NCI-H524 (cell line): ENCODE measurements around the gene SYNPR.

Experiments used
- DNase-seq, 2 experiments: peaks; one replicate each; lab custom pipeline; 2025; lab: John Stamatoyannopoulos, UW

Gene SYNPR

DNA sequence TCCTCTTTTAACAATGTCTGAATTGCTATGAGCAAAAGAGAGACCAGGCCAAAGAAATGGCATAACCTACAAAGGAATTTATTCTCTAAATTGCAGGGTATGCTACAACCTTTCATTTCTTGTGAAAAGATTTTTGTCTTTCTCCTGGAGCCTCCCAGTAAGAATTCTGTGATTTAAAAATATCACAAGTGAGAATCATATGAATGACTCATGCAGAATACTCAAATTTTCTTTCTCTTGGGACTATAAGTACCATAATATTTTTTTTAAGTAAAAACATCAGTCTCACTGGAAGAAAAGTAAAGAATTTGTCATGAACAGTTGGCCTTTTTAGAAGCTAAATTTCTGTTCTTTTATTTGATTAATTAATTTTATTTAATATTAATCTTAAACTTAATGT, 26.3 kb downstream of the SYNPR start:
- DNase-seq = no peak

DNA sequence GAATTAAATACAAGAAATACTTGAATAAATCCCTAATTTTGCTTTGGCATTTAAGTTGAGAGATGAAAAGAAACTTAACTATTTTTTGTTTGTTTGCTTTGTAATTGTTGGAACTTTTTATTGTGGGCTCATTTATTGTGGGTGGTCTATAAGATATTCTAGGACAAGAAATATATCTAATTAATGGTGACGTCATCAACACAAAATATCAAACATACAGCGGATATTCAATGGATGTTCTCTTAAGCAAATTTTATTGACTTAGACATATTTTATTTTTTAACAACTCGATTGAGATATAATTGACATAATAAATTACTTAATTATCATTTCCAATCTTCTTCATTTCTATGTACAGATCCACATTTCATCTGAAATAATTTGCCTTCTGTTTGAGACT, 30.0 kb downstream of the SYNPR start:
- no peak for DNase-seq

DNA sequence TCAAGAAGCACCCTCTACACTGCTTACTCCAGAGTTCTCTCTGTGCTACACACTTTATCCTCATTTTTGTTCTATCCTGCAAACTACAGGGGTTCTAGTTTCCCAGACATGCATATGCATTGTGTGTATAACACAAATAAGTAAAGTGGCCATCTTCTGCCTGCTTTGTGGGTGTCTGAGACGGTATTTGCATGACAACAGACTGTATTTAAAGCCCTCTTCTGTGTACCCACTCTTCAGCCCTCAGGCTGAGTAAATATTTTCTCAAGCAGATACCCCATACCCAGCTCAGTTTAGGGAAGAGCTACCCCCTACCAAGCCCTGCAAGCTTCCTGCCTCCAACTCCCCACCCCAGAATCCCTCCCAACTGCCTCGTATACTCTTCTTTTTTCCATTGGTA, 31.7 kb downstream of the SYNPR start:
- DNase-seq = no peak

DNA sequence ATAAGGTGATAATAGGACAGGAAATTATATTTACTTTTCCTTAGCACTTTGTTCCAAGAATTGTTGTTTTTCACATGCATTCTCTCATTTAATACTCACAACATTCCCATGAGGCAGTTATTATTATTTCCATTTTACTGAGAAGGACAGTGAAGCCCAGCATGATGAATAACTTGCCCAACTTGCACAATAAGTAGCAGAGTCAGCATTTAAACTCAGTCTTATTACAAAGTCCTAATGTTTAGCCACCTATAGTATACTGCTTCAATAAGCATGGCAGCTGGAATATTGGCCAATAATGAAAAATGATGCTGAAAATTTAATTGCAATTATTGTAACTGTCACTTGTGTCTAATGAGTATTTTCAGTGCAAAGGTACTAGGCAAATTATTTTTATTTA, 45.7 kb downstream of the SYNPR start:
- no peak for DNase-seq

DNA sequence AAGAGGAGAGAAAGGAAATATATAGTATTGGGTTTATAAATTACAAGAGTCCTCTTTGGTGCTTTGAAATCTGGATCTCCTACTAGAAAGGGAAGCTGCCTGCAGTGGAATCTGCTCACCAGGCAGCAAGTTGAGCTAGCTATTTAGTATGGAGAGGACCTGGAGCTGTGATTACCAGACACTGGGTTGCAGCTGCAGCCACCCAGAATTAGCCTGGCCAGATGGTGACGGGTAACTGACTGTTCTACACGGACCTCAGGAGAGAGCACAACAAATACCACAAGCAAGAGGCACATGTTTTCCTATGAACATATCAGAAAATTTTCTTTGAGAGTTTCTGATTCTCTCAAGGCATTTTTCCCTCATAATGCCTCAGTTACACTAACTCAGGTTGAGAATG, 46.5 kb downstream of the SYNPR start:
- peak; percentile 26 to 72 for DNase-seq

DNA sequence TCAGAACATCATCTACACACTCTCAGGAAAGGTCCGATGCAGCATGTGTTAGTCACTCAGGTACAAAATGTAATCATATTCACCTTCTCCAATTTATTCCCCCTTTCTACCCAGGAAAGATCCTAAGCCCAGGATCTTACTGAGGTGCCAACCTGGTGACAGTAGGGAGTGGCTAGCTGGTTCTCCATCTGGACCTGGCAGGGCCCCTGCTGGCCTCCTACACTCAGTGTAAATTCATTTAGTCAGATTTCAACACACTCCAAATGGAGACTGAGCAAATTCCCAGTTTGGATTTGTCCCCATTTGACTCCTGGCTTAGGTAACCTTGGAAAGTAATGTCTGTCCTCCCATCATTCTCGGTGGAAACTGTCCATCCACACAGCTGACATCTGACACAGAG, 47.3 kb downstream of the SYNPR start:
- DNase-seq = peak in 1 of 2 experiments; percentile 48

DNA sequence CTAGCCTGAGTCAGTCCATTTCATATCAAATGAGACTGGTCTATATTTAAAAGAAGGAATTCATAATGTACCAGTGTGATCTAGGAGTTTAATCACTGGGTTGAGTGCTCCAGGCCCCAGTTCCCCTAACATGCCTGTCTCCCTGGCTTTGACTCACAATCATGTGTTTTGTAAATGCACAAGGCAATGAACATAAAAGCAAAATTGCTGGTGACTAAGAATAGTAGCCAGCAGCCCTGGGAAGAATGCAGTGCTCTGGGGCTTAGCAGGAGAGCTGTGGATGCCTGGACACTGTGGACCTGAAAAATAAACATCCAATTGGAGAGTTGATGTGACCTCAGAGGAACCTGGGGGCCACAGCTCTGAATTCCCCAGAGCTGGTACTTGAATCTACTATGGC, 50.3 kb downstream of the SYNPR start:
- DNase-seq = no peak

DNA sequence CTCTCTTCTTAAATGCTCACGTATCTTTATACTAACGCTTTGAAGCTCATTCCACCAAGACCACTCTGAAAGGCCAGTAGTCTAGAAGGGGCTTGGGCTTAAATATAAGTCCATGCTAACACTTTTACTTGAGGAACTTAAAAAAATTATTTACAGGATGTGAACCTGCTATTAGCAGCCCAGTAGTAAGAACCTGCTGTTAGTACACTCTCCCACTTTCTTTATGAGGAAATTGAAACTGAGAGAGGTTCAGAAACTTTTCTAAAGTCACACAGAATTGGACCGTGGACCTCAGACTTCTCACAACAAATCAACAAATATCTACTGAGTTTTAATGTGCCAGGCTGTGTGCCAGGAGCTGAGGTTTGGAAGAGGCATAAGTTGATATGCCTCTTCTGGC, 53.4 kb downstream of the SYNPR start:
- no peak for DNase-seq

DNA sequence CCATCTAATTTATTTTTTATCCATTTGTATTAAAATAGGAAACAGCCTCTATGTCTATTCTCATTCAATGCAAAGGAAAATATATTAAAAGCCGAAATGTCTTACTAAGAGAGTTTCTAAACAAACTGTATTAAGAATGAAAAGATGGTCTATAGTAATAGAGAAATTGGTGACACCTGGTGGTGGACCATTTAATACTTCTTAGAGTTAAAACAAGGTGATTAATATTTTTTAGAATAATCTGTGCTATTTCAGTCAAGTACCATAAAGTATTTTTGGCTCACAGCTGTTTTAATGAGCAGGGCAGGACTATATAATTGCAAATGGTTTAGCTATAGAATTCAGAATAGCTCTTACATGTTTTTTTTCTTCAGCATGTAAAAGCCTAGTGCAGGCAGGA, 55.7 kb downstream of the SYNPR start:
- DNase-seq = peak in 1 of 2 experiments; percentile 40

DNA sequence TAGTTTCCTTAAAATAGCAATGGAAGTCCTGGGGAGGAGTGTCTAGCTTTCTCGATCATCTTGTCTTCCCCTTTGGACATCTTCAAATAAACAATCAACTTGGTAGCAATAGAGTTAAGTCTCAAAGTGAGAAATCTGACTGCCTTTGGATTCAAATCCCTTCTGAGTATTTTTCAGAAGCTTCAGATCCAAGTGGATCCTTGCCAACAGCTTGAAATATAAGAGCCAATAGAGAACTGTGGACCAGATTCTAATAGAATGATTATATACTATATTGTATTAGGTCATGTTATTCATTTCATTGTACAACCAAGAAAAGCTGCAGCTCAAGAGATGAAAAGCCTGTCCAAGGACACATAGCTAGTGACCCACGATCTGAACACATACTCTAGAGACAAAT, 60.2 kb downstream of the SYNPR start:
- no peak for DNase-seq

DNA sequence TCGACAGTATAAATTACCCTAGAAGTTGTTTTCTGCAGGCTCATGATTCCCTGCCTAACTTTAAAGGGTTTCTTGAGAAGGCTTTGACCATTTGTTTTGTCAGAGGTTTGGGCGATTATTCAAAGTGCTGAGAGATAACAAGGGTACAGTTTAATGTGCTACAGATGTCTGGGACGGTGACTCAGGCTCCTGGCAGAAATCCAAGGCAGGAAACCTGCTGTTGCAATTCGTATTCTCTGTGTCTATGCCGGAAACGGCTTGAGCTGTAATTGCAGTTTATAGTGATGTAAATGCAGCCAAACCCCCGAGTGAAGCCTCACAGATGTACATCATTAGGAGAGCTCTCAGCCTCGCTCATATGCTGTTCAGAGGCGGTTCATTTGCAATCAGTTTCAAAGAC, 65.6 kb downstream of the SYNPR start:
- peak; percentile 93 to 98 for DNase-seq

DNA sequence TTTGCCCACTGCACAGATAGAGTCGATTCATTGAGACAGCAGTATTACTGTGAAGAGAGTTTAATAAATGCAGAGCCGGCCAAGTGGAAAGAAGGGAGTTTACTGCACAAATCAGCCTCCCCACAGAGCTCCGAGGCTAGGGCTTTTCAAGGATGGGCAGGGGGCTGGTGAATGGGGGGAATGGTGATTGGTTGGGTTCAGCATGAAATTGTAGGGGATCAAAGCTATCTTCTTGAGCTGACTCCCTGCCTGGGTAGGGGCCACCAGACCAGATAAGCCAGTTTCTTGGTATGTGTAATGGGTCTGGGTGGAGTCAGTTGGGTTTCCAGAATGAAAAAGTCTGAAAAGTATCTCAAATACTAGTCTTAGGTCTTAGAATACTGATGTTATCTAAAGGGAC, 66.6 kb downstream of the SYNPR start:
- no peak for DNase-seq

DNA sequence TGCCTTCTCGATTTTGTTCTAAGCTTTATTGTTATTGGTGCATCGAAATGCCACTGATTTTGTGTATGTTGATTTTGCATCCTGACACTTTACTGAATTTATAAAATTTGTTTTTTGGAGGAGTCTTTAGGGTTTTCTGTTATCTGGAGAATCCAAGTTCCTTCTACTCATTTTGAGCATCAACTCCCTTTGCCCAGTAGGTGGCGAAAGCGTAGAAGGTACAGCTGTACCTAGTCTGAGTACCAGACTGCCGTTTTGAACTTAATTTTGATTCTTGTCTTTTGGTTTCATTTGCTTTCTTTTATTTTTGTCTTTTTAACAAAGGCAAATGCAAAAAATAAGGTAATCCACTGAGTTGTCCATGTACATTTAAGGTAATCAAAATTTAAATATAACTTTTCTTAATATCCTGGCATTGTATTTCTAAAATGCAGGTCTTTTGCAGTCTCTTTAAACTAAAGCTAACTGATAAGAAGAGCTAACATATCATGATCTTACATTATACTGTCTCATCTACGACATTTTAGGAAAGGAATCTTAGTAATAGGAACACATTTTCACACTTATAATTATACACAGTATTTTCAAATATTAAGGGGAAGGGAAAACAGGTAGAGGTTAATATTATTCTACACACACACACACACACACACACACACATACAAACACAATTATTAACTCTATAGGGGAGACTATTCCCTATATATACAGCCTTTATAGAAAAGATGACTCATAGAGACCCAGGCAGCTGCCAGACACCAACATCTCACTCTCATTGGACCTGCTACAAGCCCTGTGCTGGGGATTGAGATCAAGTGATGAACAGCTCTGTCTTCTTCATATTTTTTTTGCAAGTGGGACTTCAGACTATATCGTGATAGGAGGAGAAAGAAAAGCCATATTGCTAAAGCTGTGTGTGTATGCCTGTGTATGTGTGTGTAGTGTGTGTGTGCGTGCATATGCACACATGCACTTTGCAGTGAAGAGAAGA, 71.8 kb downstream of the SYNPR start:
- DNase-seq = peak; percentile 36 to 62

DNA sequence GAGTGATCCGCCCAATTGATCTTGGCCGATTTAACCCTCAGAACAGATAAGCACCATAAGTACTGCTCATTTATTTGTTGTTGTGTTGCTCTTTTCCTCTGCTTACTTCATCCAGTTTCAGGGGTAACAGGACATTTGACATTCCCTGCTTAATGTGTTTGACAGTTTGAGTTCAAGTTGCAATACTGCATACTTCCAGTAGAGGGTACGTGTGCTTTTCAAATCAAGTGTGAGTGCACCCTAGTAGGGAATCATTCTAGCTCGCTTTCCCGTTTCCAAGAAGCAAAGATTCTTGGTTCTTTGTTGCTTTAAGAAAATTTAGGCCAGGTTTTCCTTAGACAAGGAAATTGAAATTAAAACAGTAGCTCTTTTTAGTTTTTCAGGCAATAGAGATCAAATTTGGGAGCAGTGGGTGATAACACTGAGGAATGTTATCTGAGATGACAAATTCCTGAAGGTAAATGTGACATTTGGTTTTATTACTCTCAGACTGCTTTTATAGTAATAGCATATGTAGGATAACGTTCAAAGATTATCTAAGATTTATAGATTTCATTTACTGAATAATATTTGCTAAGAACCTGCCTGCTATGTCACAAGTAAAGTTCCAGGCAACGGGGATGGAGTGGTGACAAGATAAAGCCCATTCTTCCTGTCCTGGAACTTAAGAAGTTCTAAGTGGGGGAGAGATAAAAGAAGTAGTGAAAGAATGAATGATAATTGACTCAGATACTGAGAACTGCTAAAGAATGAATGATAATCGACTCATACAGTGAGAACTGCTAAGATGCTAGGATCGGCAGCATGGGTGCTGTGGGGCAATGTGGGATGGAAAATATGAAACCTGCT, 73.3 kb downstream of the SYNPR start:
- DNase-seq = peak; percentile 40 to 72

DNA sequence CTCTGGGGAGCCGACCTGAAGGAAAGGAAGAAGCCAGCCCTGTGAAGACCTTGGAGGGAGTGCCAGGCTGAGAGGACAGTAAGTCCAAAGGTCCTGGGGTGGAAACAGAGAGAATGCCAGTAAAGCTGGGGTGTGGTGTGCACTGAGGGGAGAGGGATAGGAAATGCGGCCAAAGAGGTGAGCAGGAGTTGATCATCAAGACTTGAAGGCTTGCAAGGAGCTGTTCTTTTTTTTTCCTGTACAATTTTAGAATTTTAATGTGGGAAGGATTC, 73.8 kb downstream of the SYNPR start:
- DNase-seq = no peak

DNA sequence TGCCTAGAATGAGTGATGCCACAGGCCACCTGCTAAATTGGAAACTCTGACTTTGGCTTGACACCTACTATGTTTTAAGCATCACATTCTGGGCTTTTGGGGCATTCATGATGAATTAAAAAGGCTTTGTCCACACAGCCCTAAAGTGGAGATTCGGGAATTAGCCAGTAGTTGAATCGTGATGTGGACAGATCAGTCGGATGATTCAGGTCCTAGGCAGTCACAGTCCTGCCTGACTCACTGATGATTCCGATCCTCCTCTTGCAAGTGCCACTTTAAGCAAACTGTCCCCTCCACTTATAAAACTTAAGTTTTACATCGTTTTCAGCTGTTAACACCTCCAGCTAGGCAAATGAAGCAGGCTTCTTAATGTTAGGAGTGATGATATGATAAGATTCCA, 75.3 kb downstream of the SYNPR start:
- no peak for DNase-seq

DNA sequence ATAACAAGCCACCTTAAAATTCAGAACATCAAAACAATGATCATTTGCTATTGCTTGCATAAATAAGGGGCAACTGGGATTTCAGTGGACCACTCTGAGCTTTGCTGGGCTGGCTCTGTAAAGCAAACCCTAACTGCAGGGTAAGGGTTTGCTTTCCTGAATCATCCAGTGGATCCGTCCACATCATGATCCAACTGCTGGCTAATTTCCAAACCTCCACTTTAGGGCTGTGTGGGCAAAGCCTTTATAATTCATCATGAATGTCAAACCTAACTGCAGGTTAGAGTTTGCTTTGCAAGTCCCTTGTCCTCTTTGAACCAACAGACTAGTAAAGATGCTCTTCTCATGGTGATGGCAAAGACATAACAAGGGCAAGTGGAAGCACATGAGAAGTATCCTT, 76.1 kb downstream of the SYNPR start:
- DNase-seq = no peak

DNA sequence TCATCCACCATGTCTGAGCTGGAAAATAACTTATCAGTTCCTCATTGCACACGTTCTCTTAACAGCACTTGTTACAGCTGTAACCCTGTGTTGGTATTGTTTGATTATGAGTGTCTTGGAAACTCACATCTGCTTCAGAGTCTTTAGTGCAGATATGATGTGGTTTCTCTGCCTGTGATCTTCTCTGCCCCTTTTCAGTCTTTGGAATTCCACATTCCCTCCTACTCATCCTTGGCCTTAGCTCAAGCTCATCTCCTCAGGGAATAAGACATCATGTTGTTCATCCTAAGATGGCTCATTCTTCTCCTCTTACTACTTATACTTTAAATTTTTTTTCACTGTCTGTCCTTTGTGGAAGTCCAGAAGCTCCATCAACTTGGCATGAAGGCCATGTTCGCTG, 77.7 kb downstream of the SYNPR start:
- no peak for DNase-seq

DNA sequence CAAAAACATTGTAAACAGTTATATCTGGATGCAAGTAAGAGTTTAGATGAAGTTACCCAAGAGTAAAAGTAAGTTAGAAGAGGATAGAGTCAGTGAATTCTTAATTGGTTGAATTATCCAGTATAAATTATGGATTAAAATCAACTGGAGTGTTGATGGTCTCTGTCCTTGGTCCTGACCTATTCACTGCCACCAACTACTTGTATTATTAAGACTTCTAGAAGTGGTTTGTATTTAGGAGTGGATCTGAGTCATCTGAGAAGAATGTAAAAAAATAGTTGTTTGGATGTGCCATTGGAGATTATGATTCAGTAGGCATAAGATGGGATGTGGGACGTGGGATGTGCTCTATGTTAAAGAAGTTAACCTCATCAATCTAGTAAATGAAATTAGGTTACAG, 86.4 kb downstream of the SYNPR start:
- DNase-seq = no peak

DNA sequence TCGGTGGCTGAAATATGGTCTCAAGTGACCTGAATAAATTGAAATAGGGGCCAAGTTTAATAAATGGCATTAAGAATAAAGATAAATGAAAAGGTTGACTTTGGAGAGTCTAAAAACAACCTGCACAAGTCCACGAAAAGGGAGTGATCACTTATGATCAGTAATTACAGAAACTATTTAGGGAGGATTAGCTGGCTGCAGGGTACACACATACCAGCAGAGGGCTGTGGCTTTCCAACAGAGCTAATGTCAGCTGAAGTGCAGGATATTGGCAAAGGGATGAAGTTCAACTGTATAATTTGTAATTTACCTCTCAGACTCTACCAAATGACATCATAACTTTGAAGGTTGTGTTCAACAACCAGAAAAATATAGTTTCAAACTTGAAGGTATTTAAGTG, 86.8 kb downstream of the SYNPR start:
- peak in 1 of 2 experiments; percentile 28 for DNase-seq

DNA sequence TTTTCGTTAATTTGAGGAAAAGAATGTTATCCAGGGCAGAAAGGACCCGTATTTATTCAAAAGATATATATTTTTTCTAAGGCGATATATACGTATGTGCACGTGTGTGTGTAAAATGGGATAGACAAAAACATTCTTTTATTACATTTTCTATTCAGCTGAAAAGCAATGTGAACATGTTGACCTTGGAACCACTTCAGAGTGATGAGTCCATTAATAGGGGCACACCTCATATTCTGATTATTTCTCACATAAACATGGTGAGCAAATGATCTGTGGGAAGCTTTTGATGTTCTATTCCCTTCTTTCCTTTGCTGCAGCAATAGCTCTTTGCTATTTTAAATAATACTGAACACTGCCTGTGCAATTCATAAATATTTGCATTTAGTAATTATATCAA, 87.6 kb downstream of the SYNPR start:
- no peak for DNase-seq

DNA sequence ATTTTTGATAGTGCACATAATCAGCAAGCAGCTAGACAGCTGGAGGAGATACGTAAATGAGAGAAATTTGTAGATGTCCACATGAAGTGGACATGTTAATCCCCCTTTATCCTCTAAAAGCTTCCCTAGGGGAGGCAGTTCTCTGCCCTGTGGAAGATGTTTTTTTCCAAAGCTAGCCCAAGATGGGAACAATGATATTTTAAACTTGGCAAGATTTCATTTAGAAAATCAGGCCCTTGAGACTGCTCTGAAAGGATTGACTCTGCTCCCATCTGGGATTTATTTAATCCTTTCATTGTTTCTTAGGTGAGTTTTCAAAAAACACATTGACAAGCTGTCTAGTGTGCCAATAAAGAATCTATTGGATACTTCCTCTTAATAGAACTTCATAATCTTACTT, 92.0 kb downstream of the SYNPR start:
- peak; percentile 85 to 97 for DNase-seq

DNA sequence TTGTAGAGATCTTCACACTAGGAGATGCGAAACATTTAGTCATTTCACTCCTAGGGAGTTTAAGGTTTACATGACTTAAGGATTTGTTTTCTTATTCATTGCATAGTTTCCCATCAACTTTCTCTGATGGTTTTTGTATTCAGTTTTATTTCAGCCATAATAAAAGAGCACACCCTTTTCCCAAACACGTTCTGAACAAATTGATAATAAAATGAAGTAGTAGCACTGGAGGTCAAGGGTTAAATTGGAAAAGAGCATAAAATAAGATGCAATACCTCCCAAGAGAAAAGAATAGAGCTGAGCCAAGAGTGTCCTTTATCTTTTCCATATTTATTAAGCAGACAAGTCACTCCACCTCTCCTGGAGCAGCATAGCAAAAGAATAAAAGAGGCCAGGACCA, 104.9 kb downstream of the SYNPR start:
- DNase-seq = no peak
